Type B pancreatic cell (in vitro differentiated cells): ENCODE results near the gene CYB5R3. TPM values are rescaled to one million over a fixed set of nuclear protein-coding genes. Genes with fewer than 3 reads are reported as not detected.

Experiments used
- DNase-seq: peaks from one replicate; pipeline ENCODE4 v3.0.0; 2021; ENCODE audit warnings: mixed read lengths; ENCODE audit not compliant: unreplicated experiment; ENCODE audit errors: extremely low spot score
- H3K27ac Mint-ChIP-seq: 2 replicates; pipeline ENCODE4 v1.8.0; 2021; ENCODE audit warnings: mild to moderate bottlenecking, mixed read lengths
- H3K27me3 Mint-ChIP-seq: 2 replicates; pipeline ENCODE4 v1.8.0; 2021; ENCODE audit warnings: mixed read lengths
- H3K36me3 Mint-ChIP-seq: 2 replicates; pipeline ENCODE4 v1.8.0; 2021; ENCODE audit warnings: mixed read lengths
- H3K4me1 Mint-ChIP-seq: one replicate; pipeline ENCODE4 v1.8.0; 2021; ENCODE audit warnings: mixed read lengths; ENCODE audit not compliant: unreplicated experiment
- H3K4me3 Mint-ChIP-seq: 2 replicates; pipeline ENCODE4 v1.8.0; 2021; ENCODE audit warnings: mild to moderate bottlenecking, mixed read lengths
- H3K9me3 Mint-ChIP-seq: 2 replicates; pipeline ENCODE4 v1.8.0; 2021; ENCODE audit warnings: mixed read lengths
- total RNA-seq: library from RNA; stranded (reverse); gene quantifications from 2 replicates; pipeline ENCODE4 v1.2.1, GENCODE V29; 2021; ENCODE audit warnings: low replicate concordance
- TF ChIP-seq, protein P1 (sequence below): fragments of 200-600 bp; sonication (generic); conservative IDR thresholded peaks from 2 replicates; pipeline ENCODE4 v1.5.0; 2021; ENCODE audit warnings: antibody characterized with exemption, mild to moderate bottlenecking

The CYB5R3 gene
- total RNA-seq, 1 donor from 2014 or later: 102 TPM

DNA sequence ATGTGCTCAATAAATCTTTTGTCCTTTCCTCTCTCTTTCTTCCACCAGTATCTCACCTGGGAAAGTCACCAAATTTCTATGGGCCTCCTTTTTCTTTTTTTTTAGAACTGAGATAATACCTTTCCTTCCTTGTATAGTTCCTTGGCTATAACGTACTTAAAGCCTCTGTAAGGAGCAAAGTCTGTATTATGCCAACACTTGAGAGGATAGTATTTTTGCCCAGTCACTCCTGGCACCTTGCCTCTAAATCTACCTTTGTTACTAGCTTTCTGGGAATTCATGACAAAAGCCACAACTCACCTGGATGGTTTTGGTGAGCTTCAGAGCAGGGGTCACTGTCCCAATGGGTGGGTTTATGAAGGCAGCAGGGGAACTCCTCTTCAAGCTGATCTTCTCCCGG, 46.7 kb downstream of the CYB5R3 start:
- Mint-ChIP-seq H3K4me1 (peaks cover 4% of the 10 kb centered on the region), H3K4me3 (no peak overlapping the region), H3K27me3 (no peaks in the 10 kb centered on the region), H3K36me3 (peaks cover 31% of the 10 kb centered on the region), H3K9me3 (no peaks in the 10 kb centered on the region), H3K27ac (no peak overlapping the region)
- DNase-seq: no peak
- TF ChIP-seq, protein P1, sequence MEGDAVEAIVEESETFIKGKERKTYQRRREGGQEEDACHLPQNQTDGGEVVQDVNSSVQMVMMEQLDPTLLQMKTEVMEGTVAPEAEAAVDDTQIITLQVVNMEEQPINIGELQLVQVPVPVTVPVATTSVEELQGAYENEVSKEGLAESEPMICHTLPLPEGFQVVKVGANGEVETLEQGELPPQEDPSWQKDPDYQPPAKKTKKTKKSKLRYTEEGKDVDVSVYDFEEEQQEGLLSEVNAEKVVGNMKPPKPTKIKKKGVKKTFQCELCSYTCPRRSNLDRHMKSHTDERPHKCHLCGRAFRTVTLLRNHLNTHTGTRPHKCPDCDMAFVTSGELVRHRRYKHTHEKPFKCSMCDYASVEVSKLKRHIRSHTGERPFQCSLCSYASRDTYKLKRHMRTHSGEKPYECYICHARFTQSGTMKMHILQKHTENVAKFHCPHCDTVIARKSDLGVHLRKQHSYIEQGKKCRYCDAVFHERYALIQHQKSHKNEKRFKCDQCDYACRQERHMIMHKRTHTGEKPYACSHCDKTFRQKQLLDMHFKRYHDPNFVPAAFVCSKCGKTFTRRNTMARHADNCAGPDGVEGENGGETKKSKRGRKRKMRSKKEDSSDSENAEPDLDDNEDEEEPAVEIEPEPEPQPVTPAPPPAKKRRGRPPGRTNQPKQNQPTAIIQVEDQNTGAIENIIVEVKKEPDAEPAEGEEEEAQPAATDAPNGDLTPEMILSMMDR: no peak

DNA sequence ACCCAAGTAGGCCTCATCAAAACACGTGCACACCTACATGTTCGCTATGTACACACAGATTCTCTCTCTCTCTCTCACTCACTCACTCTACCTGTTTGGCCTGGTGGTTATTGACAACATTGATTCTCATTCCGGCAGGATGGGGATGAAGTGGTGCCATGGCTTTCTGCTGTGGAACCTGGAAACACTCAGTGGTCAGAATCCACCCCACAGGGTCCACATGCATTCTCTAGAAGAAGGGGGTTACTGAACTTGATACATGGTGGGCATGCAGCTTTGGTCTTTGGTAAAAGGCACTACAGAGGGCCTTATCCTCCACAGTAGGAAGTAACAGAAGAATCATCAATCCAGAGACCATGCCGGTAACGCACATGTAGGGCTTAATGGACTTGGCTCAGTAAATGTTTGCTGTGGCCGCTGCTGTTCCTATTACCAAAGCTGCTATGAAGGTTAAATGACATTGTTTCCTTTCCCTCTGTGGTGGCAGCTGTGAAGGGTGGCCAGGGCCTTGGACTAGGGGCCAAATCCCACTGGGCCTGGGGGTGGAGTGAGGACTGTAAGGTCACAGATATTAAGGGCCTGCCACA, 47.2 kb downstream of the CYB5R3 start:
- peaks cover 35% of the 10 kb centered on the region for H3K36me3 Mint-ChIP-seq
- no peaks in the 10 kb centered on the region for H3K9me3 Mint-ChIP-seq
- H3K4me3 Mint-ChIP-seq: no peak overlapping the region
- peaks cover 4% of the 10 kb centered on the region for H3K4me1 Mint-ChIP-seq
- DNase-seq: no peak
- peak overlapping the region; percentile 19 for H3K27ac Mint-ChIP-seq
- no peaks in the 10 kb centered on the region for H3K27me3 Mint-ChIP-seq
- TF ChIP-seq, protein P1: no peak

DNA sequence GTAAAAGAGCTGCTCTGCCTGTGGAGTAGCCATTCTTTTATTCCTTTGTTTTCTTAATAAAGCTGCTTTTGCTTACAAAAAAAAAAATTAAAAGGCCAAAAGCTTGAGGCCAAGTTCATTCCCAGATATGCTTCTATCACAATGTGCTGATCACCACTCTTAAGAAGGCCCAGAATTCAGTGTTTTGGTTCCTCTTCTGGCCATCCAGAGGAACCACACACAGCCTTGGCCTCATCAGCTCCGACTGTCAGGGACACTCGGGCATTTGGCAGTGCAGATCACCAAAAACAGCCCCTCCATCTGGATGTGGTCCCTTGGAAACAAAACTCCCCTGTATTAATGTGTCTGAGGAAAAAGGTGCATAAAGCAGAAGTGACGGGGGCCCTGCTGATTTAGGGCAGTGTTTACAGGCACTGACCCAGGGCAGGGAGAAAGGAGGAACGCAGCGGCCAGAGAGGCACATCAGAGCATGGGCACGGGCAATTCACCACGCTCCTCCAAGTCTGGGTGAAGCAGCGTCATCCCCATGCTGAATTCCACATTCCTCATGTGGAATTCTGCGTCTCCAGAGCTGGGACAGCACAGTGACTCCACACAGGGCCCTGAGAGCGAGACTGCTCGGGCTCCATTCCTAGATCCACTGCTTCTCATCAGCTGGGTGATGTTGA, 52.2 kb downstream of the CYB5R3 start:
- Mint-ChIP-seq H3K36me3 (peaks cover 19% of the 10 kb centered on the region), H3K27ac (no peak overlapping the region), H3K9me3 (no peaks in the 10 kb centered on the region), H3K27me3 (no peaks in the 10 kb centered on the region), H3K4me3 (no peak overlapping the region), H3K4me1 (no peaks in the 10 kb centered on the region)
- DNase-seq: no peak
- TF ChIP-seq, protein P1: no peak

DNA sequence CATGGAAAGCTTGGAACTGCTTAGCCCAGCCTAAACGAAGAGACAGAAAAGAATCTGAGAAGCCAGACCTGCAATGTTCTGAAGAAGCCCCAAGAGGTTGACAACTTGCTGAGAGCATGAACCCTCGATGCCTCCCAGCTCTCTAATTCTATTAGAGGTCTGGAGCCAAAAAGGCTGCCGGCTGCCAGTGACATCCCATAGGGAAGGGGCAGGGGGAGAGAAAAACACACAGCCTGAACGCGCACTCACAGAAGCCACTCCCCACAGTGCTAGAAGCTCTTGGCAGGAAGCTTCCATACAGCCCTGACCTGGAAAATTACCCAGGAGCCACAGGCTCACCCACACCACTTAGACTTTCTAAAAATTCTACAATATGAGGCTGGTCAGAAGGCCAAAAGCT, 52.9 kb downstream of the CYB5R3 start:
- peaks cover 15% of the 10 kb centered on the region for H3K36me3 Mint-ChIP-seq
- TF ChIP-seq, protein P1: no peak
- H3K4me1 Mint-ChIP-seq: no peaks in the 10 kb centered on the region
- H3K9me3 Mint-ChIP-seq: no peaks in the 10 kb centered on the region
- H3K4me3 Mint-ChIP-seq: no peak overlapping the region
- H3K27me3 Mint-ChIP-seq: no peaks in the 10 kb centered on the region
- DNase-seq: no peak
- H3K27ac Mint-ChIP-seq: no peak overlapping the region

DNA sequence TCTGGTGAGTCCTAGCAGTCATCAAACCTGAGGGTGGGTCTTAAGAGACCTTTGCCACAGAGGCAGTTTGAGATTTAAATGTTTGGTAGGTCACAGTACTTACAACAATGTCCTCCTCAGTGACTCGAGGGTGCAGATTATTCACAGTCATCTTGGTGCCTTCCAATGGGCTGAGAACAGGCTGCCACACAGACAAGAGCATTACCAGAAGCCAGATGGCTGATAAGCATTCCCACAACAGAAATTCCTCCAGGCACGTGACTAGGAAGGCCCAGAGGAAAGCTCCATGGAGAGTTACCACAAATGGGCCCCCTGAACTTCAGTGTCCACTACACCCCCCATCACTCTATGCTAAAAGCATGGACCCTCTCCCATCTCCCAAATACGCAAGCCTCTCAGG, 53.8 kb downstream of the CYB5R3 start:
- DNase-seq: no peak
- TF ChIP-seq, protein P1: no peak
- peaks cover 15% of the 10 kb centered on the region for H3K36me3 Mint-ChIP-seq
- H3K27me3 Mint-ChIP-seq: no peaks in the 10 kb centered on the region
- no peak overlapping the region for H3K4me3 Mint-ChIP-seq
- H3K27ac Mint-ChIP-seq: no peak overlapping the region
- H3K4me1 Mint-ChIP-seq: no peaks in the 10 kb centered on the region
- H3K9me3 Mint-ChIP-seq: no peaks in the 10 kb centered on the region
